ENCODE data around the gene PAPSS2. TPM values are rescaled to one million over a fixed set of nuclear protein-coding genes. Genes with fewer than 3 reads are reported as not detected.

Gene PAPSS2
- total and polyA plus RNA-seq, 10 donors = 3.0 to 25.9 (median 12.6) TPM

GRCh38 chr10:87715552-87716347 lies 56.1 kb downstream of the PAPSS2 start:
- Histone ChIP-seq H3K36me3 (no peaks in the 10 kb centered on the region), H3K4me1 (peaks cover 0 to 12% (median 8%) of the 10 kb centered on the region in 6 donors), H3K9me3 (no peaks in the 10 kb centered on the region), H3K4me3 (no peak overlapping the region), H3K27ac (peak overlapping the region in 1 of 8 donors; percentile 39), H3K27me3 (replicated peaks in 1 of 7) (no peaks in the 10 kb centered on the region)
- no peak for DNase-seq
- intact Hi-C loops (cut with DNase I; ENCODE audit: low total_unique reads) = no loop called here
- 83 to 92% (median 88%) methylated on average over 3 of the region's 3 CpGs for WGBS, 5 donors
- TF ChIP-seq POLR2AphosphoS5 (IDR thresholded peaks at IDR 0.05) (no peak), POLR2A (IDR thresholded peaks at IDR 0.05) (no peak), CTCF (IDR thresholded peaks at IDR 0.05 in 8 of 11, conservative IDR thresholded peaks at IDR 0.05 in 3 of 11) (no peak)

GRCh38 chr10:87716348-87716670 lies 56.6 kb downstream of the PAPSS2 start:
- Histone ChIP-seq H3K4me3 (no peak overlapping the region), H3K27me3 (replicated peaks in 1 of 7) (no peaks in the 10 kb centered on the region), H3K4me1 (peaks cover 0 to 12% (median 8%) of the 10 kb centered on the region in 6 donors), H3K27ac (peak overlapping the region in 1 of 8 donors; percentile 39), H3K9me3 (no peaks in the 10 kb centered on the region), H3K36me3 (no peaks in the 10 kb centered on the region)
- WGBS, 5 donors = 20 to 45% (median 32%) methylated on average over 4 of the region's 4 CpGs
- intact Hi-C loops (cut with DNase I; ENCODE audit: low total_unique reads) = no loop called here
- TF ChIP-seq CTCF (IDR thresholded peaks at IDR 0.05 in 8 of 11, conservative IDR thresholded peaks at IDR 0.05 in 3 of 11) (no peak), POLR2A (IDR thresholded peaks at IDR 0.05) (no peak), POLR2AphosphoS5 (IDR thresholded peaks at IDR 0.05) (no peak)
- no peak for DNase-seq

GRCh38 chr10:87720665-87721064 lies 61.0 kb downstream of the PAPSS2 start:
- WGBS, 5 donors = 88 to 100% (median 95%) methylated on average over 1 of the region's 1 CpG
- no peak overlapping the region for H3K27ac ChIP-seq
- no peaks in the 10 kb centered on the region for H3K36me3 ChIP-seq
- H3K9me3 ChIP-seq = no peaks in the 10 kb centered on the region
- no peak for DNase-seq
- intact Hi-C loops (cut with DNase I; ENCODE audit: low total_unique reads) = no loop called here
- H3K4me1 ChIP-seq = peaks cover 0 to 9% (median 5%) of the 10 kb centered on the region in 6 donors
- TF ChIP-seq POLR2A (IDR thresholded peaks at IDR 0.05) (no peak), CTCF (IDR thresholded peaks at IDR 0.05 in 8 of 11, conservative IDR thresholded peaks at IDR 0.05 in 3 of 11) (no peak), POLR2AphosphoS5 (IDR thresholded peaks at IDR 0.05) (no peak)
- H3K4me3 ChIP-seq = no peak overlapping the region
- H3K27me3 ChIP-seq (replicated peaks in 1 of 7) = no peaks in the 10 kb centered on the region

GRCh38 chr10:87721781-87722180 lies 62.1 kb downstream of the PAPSS2 start:
- Histone ChIP-seq H3K9me3 (no peaks in the 10 kb centered on the region), H3K36me3 (no peaks in the 10 kb centered on the region), H3K27ac (no peak overlapping the region), H3K27me3 (replicated peaks in 1 of 7) (no peaks in the 10 kb centered on the region), H3K4me1 (no peaks in the 10 kb centered on the region), H3K4me3 (no peak overlapping the region)
- TF ChIP-seq POLR2AphosphoS5 (IDR thresholded peaks at IDR 0.05) = no peak
- DNase-seq = no peak
- intact Hi-C loops (cut with DNase I; ENCODE audit: low total_unique reads) = no loop called here
- WGBS, 5 donors = 90 to 97% (median 93%) methylated on average over 2 of the region's 2 CpGs

Measured in spleen (tissue), 11 donors.